Measurements from ENCODE around the gene CCSER2. TPM values are rescaled to one million over a fixed set of nuclear protein-coding genes. Genes with fewer than 3 reads are reported as not detected.
"Not testable (repeated sequence)": the region's sequence is repeated elsewhere in the genome, so short reads cannot be mapped to it uniquely, and the experiment has no call there.

Gene CCSER2
- total RNA-seq, 8 experiments from 2014 or later, result 11.2 to 49.0 (median 35.0) TPM

DNA sequence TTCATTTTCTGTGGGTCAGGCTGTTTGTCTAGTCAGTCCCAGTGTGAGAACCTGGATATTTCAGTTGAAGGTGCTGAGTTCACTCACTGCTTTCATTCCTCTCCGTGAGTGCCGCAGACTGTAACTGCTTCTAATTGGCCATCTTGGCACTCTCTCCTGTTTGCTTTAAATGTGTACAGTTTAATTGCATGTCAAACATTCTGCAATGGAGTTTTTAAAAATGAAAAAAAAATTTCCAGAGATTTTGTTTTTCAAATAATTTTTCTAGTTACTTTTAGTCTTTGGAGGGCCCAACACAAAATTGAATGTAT lies 87.8 kb downstream of the CCSER2 start:
- no peak for ATAC-seq (replicated peaks in 6 of 8)
- H3K4me1 ChIP-seq (replicated peaks in 1 of 2), result no peaks in the 10 kb centered on the region
- in situ Hi-C loops (cut with MboI; ENCODE audit: low pct_unique_long_range_greater_than_20kb in 2 of 9, low sequenced_read_pairs in 9 of 9, unreplicated experiment in 9 of 9), result no loop called here
- no peak overlapping the region for H3K27ac ChIP-seq
- H3K4me3 ChIP-seq, result no peak overlapping the region
- WGBS, 10 experiments, result 92 to 100% (median 100%) methylated on average over 1 to 2 of the region's 2 CpGs; no CpG with 5 or more reads in 2 of the 10 experiments

DNA sequence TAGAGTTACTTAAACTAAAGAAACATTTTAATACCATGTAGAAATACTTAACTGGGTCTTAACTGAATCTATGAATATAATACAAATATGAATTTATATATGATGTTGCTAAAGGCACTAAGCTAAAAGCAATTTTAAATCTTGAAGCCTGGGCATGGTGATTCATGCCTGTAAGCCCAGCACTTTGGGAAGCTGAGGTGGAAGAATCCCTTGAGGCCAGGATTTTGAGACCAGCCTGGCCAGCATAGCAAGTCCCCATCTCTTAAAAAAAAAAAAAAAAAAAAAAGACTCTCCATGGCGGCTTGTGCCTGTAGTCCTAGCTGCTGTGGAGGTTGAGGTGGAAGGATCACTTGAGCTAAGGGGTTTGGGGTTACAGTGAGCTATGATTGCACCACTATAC lies 95.3 kb downstream of the CCSER2 start:
- H3K27ac ChIP-seq, result no peak overlapping the region
- in situ Hi-C loops (cut with MboI; ENCODE audit: low pct_unique_long_range_greater_than_20kb in 2 of 9, low sequenced_read_pairs in 9 of 9, unreplicated experiment in 9 of 9), result no loop called here
- no peak for ATAC-seq (replicated peaks in 6 of 8)

DNA sequence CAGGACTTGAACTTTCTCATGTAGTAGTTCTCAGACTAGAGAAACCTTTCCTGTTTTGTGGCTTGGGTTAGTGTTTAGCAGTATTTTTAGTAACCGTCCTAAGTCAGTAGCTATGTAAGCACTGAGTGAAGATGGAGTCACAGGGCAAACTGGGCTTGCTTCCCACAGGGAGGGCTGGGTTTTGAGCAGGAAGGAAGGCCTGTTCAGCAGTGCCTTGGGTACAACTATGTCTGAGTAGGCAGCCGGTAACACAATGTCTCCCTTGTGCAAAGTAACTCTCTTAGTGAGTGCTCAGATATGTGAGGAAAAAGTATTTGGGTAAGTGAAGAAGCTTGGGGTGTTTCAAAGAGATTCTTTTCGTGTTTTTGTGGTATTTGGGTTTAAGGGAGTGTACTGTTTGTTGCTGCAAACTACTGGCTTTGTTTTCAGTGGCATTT lies 96.4 kb downstream of the CCSER2 start:
- in situ Hi-C loops (cut with MboI; ENCODE audit: low pct_unique_long_range_greater_than_20kb in 2 of 9, low sequenced_read_pairs in 9 of 9, unreplicated experiment in 9 of 9), result no loop called here
- WGBS, 10 experiments, result 0 to 62% (median 41%) methylated on average over 1 to 3 of the region's 3 CpGs; no CpG with 5 or more reads in 2 of the 10 experiments
- ATAC-seq (replicated peaks in 6 of 8), result peak; percentile 50 to 100 (median 90)
- no peaks in the 10 kb centered on the region for H3K4me1 ChIP-seq (replicated peaks in 1 of 2)
- H3K27ac ChIP-seq, result no peak overlapping the region
- no peak overlapping the region for H3K4me3 ChIP-seq

More for the DNA sequence above, 95.3 kb downstream of the CCSER2 start:
- 86 to 100% (median 88%) methylated on average over 1 of the region's 1 CpG; no CpG with 5 or more reads in 7 of the 10 experiments for WGBS, 10 experiments
- H3K4me1 ChIP-seq (replicated peaks in 1 of 2), result no peaks in the 10 kb centered on the region
- no peak overlapping the region for H3K4me3 ChIP-seq

DNA sequence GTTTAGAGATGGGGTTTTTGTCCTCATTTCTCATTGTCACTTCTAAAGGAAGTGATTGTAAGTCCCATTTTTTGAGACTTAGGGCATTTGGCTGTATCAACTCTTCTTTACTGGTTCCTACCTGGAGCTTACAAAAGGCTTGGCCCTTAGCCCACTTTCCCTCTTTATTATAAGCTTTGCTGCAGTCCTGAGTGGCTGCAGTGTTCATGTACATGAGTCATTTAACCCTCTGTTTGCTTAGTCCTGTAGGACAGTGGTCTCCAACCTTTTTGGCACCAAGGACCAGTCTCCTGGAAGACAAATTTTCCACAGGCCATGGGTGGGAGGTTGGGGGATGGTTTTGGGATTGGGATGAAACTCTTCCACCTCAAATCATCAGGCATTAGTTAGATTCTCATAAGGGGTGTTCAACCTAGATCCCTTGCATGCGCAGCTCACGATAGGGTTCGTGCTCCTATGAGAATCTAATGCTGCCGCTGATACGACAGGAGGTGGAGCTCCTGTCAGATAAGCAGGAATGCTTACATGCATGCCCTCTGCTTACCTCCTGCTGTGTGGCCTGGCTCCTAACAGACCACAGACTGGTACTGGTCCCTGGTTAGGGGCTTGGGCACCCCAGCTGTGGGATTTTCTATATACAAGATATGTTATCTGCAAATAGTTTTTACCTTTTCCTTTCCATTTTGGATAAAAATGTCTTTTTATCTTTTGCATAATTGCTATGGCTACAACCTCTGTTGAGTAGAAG lies 99.7 kb downstream of the CCSER2 start:
- 92 to 100% (median 100%) methylated on average over 1 to 5 of the region's 5 CpGs; no CpG with 5 or more reads in 5 of the 10 experiments for WGBS, 10 experiments
- no peak for ATAC-seq (replicated peaks in 6 of 8)
- no peak overlapping the region for H3K27ac ChIP-seq
- in situ Hi-C loops (cut with MboI; ENCODE audit: low pct_unique_long_range_greater_than_20kb in 2 of 9, low sequenced_read_pairs in 9 of 9, unreplicated experiment in 9 of 9), result no loop called here
- H3K4me1 ChIP-seq (replicated peaks in 1 of 2), result no peaks in the 10 kb centered on the region
- H3K4me3 ChIP-seq, result no peak overlapping the region

DNA sequence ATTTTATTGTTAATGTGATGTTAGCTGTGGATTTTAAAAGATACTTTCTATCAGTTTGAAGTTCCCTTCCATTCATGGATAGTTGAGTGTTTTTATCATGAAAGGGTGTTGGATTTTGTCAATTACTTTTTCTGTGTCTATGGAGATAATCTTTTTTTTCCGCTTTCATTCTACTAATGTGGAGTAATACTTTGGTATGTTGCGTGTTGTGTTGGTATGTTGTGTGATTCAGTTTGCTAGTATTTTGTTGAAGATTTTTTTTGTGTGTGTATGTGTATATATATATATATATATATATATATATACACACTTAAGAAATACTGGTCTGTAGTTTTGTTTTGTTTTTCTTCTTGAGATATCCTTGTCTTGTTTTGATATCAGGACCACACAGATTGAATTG lies 100.3 kb downstream of the CCSER2 start:
- 67 to 100% (median 100%) methylated on average over 1 to 2 of the region's 2 CpGs; no CpG with 5 or more reads in 1 of the 10 experiments for WGBS, 10 experiments
- in situ Hi-C loops (cut with MboI; ENCODE audit: low pct_unique_long_range_greater_than_20kb in 2 of 9, low sequenced_read_pairs in 9 of 9, unreplicated experiment in 9 of 9), result no loop called here
- Histone ChIP-seq H3K4me1 (replicated peaks in 1 of 2) (peaks cover 0 to under 1% of the 10 kb centered on the region in 2 donors), H3K27ac (no peak overlapping the region), H3K4me3 (no peak overlapping the region)
- ATAC-seq (replicated peaks in 6 of 8), result no peak

DNA sequence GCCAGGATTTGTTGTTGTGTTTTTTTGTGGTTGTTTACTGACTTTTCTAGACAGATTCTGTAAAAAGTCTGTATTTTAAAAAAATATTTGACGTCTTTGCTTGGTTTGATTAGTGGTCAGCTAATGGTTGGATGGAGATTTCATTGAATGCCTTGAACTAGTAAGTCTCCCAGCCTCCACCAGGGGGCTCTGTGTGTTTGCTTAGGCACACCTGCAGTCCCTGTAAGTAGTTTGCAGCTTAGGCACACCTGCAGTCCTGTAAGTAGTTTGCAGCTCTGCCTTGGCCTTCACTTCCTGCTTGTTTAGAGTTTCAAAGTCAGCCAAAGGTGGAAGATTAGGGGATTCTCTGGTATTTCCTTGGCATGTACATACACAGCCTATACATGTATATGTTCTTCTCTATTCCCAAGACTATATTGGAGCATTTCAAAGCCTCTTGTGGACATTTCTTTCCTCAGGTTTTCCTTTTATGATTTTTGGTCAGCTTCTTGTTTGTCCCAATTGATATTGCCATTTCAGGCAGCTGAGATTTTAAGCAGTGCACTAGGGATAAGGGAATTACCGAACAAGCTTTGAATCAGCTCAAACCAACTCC lies 101.6 kb downstream of the CCSER2 start:
- Histone ChIP-seq H3K4me3 (no peak overlapping the region), H3K4me1 (replicated peaks in 1 of 2) (peaks cover 0 to 5% of the 10 kb centered on the region in 2 donors), H3K27ac (no peak overlapping the region)
- WGBS, 10 experiments, result 45 to 88% (median 81%) methylated on average over 1 to 2 of the region's 2 CpGs; no CpG with 5 or more reads in 3 of the 10 experiments
- peak in 3 of 8 experiments; percentile 67 to 79 (median 72) for ATAC-seq (replicated peaks in 6 of 8)
- in situ Hi-C loops (cut with MboI; ENCODE audit: low pct_unique_long_range_greater_than_20kb in 2 of 9, low sequenced_read_pairs in 9 of 9, unreplicated experiment in 9 of 9), result no loop called here

DNA sequence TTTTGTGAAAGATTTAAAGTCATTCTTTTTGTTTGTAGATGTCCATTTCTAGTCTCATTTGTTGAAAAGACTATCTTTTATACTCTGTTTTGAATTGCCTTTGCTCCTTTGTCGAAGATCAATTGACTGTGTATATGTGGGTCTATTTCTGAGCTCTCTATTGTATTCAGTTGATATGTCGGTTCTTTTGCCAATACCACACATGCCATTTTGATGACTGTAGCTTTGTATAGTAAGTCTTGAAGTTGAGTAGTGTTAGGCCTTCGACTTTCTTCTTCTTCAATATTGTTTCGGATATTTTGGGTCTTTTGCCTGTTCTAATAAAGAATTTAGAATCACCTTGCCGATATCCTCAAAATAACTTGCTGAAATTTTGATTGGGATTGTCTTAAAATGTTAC lies 104.5 kb downstream of the CCSER2 start:
- no peak for ATAC-seq (replicated peaks in 6 of 8)
- no peak overlapping the region for H3K27ac ChIP-seq
- peaks cover 0 to 5% of the 10 kb centered on the region in 2 donors for H3K4me1 ChIP-seq (replicated peaks in 1 of 2)
- 83 to 100% (median 93%) methylated on average over 1 to 5 of the region's 5 CpGs for WGBS, 10 experiments
- in situ Hi-C loops (cut with MboI; ENCODE audit: low pct_unique_long_range_greater_than_20kb in 2 of 9, low sequenced_read_pairs in 9 of 9, unreplicated experiment in 9 of 9), result no loop called here
- no peak overlapping the region for H3K4me3 ChIP-seq

DNA sequence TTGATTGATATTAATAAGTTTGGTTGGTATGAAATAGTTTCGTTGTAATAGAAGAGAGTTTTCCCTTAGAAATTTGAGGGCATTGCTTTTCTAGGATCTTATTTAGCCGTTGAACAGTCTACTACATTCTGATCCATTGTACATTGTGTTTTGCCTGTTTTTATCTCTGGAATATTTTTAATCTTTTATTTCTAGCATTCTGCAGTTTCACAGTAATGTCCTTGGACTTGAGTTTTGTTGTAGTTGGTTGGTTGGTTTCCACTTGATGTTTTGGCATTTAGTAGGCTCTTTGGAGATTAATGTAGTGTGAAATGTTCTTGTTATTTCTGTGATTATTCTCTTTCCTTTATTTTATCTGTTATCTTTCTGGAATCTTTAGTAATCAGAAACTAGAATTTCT lies 112.4 kb downstream of the CCSER2 start:
- Histone ChIP-seq H3K4me3 (no peak overlapping the region), H3K4me1 (replicated peaks in 1 of 2) (no peaks in the 10 kb centered on the region), H3K27ac (no peak overlapping the region)
- 80 to 100% (median 91%) methylated on average over 1 to 2 of the region's 2 CpGs; no CpG with 5 or more reads in 2 of the 10 experiments for WGBS, 10 experiments
- in situ Hi-C loops (cut with MboI; ENCODE audit: low pct_unique_long_range_greater_than_20kb in 2 of 9, low sequenced_read_pairs in 9 of 9, unreplicated experiment in 9 of 9), result no loop called here
- no peak for ATAC-seq (replicated peaks in 6 of 8)

DNA sequence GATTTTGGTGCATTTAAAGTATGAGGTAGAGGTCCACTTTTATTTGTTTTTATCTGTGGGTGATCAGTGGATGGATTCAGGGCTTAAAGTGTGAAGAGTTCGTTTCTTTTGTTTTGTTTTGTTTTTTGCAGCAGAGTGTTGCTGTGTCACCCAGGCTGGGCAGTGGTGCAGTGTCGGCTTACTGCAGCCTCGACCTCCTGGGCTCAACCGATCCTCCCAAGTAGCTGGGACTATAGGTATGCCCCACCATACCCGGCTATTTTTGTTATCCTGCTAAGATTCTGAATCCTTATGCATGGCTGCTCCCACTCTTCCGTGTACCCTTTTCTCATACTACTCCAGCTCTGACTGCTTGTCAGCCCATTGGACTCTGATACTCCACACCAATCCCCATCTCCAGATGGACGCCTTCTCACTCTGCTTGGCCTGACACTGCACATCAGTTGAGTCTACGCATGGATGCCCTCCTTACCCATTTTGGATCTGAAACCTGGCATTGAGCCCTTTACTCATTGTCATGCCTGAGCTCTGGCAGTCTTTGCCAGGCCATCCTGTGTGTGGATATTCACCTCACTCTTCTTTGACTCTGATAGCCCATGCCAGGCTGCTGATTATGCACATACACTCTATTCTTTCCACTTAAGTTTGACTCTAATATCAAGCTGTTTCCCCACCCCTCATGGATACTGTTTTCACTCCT lies 119.5 kb downstream of the CCSER2 start:
- no peak overlapping the region for H3K27ac ChIP-seq
- H3K4me3 ChIP-seq, result no peak overlapping the region
- ATAC-seq (replicated peaks in 6 of 8), result no peak
- in situ Hi-C loops (cut with MboI; ENCODE audit: low pct_unique_long_range_greater_than_20kb in 2 of 9, low sequenced_read_pairs in 9 of 9, unreplicated experiment in 9 of 9), result no loop called here
- no peaks in the 10 kb centered on the region for H3K4me1 ChIP-seq (replicated peaks in 1 of 2)
- 80 to 100% (median 95%) methylated on average over 1 to 6 of the region's 8 CpGs for WGBS, 10 experiments

DNA sequence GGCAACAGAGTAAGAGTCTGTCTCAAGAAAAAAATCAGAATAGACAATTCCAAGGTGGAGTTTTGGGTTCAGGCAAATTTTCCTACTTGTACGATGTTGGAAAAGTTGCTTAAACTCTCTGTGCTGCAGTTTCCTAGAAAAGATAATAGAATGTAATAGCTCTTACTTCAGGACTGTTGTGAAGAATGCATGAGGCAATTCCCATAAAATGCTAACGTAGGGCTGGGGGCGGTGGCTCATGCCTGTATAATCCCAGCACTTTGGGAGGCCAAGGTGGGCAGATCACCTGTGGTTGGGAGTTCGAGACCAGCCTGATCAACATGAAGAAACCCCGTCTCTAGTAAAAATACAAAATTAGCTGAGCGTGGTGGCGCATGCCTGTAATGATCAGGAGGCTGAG lies 121.0 kb downstream of the CCSER2 start:
- 95 to 100% (median 99%) methylated on average over 1 to 6 of the region's 7 CpGs; no CpG with 5 or more reads in 4 of the 10 experiments for WGBS, 10 experiments
- H3K4me3 ChIP-seq; H3K4me1 ChIP-seq (replicated peaks in 1 of 2); in situ Hi-C loops (cut with MboI; ENCODE audit: low pct_unique_long_range_greater_than_20kb in 2 of 9, low sequenced_read_pairs in 9 of 9, unreplicated experiment in 9 of 9); ATAC-seq (replicated peaks in 6 of 8); H3K27ac ChIP-seq: not testable (repeated sequence)

DNA sequence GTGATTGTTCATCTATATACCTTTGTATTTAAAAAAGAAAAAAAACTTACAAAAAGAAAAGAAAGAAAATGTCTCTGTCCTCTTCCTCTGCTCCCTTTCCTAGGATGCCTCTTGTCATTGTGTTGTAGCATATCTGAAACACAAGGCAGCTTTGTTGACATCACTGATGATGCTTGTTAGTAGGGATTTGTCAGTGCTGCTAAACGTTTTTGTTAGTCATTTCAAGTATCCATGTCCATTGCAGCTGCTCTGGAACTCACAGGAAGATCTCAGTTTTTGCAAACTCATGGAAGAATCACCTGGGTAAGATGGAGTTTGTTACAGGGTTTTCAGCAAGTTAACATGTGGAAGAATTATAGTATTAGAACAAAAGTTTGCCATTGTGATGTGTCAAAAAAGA lies 123.6 kb downstream of the CCSER2 start:
- in situ Hi-C loops (cut with MboI; ENCODE audit: low pct_unique_long_range_greater_than_20kb in 2 of 9, low sequenced_read_pairs in 9 of 9, unreplicated experiment in 9 of 9), result no loop called here
- WGBS, 10 experiments, result 0 to 29% (median 0%) methylated on average over 1 of the region's 1 CpG; no CpG with 5 or more reads in 3 of the 10 experiments
- ATAC-seq (replicated peaks in 6 of 8), result peak in 4 of 8 experiments; percentile 25 to 83 (median 62)
- no peaks in the 10 kb centered on the region for H3K4me1 ChIP-seq (replicated peaks in 1 of 2)
- H3K4me3 ChIP-seq, result no peak overlapping the region
- no peak overlapping the region for H3K27ac ChIP-seq

DNA sequence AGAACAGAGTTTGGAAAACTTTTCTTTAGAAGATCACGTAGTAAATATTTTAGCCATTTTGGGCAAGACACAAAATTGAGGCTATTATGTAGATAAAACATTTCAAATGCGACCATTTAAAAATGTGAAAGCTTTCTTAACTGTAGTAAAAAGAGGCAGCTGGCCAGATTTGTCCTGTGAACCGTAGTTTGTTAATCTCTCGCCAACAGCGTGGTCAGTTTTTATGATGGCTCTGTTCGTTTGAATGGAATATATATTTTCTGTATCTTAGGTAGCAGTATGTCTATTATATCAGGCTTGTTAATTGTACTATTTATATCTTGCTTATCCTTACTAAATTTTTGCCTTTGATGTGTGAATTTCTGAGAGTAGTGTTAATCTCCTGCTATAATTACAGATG lies 124.9 kb downstream of the CCSER2 start:
- in situ Hi-C loops (cut with MboI; ENCODE audit: low pct_unique_long_range_greater_than_20kb in 2 of 9, low sequenced_read_pairs in 9 of 9, unreplicated experiment in 9 of 9), result no loop called here
- H3K4me1 ChIP-seq (replicated peaks in 1 of 2), result no peaks in the 10 kb centered on the region
- H3K4me3 ChIP-seq, result no peak overlapping the region
- no peak overlapping the region for H3K27ac ChIP-seq
- WGBS, 10 experiments, result 82 to 98% (median 93%) methylated on average over 3 to 6 of the region's 6 CpGs
- no peak for ATAC-seq (replicated peaks in 6 of 8)

DNA sequence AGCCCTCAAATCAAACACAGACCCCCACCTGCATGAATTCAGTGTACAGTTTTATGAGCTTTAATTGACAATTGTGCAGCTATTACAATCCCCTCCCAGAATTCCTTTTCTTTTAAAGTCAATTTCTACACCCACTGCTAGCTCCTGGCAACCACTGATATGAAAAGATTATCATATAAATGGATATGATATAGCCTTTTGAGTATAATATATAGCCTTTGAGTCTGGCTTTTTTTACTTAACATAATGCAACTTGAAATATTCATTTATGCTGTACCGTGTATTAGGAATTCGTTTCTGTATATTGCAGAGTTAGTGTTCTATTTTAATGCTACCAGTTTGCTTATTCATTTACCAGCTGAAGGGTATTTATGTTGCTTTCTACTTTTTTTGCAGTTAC lies 127.7 kb downstream of the CCSER2 start:
- in situ Hi-C loops (cut with MboI; ENCODE audit: low pct_unique_long_range_greater_than_20kb in 2 of 9, low sequenced_read_pairs in 9 of 9, unreplicated experiment in 9 of 9), result no loop called here
- no peaks in the 10 kb centered on the region for H3K4me1 ChIP-seq (replicated peaks in 1 of 2)
- ATAC-seq (replicated peaks in 6 of 8), result peak in 2 of 8 experiments; percentile 68 to 88
- H3K27ac ChIP-seq, result no peak overlapping the region
- 7 to 100% (median 76%) methylated on average over 1 to 2 of the region's 2 CpGs; no CpG with 5 or more reads in 2 of the 10 experiments for WGBS, 10 experiments
- no peak overlapping the region for H3K4me3 ChIP-seq
